RPMI7951 (cell line): Measurements from ENCODE around the gene GRAPL. TPM values are rescaled to one million over a fixed set of nuclear protein-coding genes. Genes with fewer than 3 reads are reported as not detected.
A peak's percentile ranks its signal among the peaks of the same experiment; 100 is the strongest.
"Not testable (repeated sequence)": the region's sequence is repeated elsewhere in the genome, so short reads cannot be mapped to it uniquely, and the experiment has no call there.

Experiments used
- DNase-seq: peaks from one replicate; pipeline ENCODE4 v3.0.0-alpha.2; 2012; ENCODE audit warnings: low read depth
- total RNA-seq: library from RNA; depleted of rRNA; stranded (reverse); fragments of >200 nt; shearing (Covaris generic); gene quantifications from 2 replicates; pipeline ENCODE4 v1.2.3, GENCODE V29; 2014; rRNA removed

The GRAPL gene
- total RNA-seq, result not detected in 2 replicates

DNA sequence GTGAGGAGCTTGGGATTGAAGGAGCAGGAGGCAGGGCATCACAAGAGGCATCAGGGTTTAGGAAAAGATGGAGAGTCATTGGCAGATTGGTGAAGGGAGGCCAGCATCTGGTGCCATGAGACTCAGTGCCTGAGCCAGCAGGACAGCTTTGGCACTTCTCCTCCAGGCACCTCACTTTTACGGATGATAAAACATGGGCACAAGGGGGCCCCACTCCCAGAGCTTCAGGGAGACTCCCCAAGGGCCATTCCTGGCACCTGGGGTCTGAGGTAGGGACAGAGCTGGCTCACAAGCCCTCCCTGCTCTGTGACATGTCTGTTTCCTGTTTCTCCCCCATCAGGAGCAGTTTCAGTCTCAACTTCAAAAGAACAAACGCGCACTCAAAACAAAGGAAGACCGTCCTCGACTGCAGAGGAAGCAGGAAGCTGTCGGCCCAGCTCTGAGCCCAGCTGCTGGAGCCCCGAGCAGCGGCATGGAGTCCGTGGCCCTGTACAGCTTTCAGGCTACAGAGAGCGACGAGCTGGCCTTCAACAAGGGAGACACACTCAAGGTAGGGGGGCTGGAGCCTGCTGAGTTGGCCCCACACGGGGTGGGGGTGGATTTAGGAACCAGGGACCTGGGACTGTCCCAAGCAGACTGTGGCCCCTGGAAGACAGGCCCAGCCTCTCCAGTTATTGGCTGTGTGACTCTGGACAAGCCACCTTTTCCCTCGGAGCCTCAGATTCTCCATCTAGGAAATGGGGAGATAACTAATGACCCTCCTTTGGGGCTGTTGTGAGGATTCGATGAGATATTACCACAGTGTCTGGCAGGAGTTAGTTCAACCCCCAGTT, at the start of gene GRAPL:
TSS of gene GRAPL (plus strand) at position 442 of the 833 bp plus-strand sequence. CDS start at position 473, 31 bp downstream.
- not testable (repeated sequence) for DNase-seq

DNA sequence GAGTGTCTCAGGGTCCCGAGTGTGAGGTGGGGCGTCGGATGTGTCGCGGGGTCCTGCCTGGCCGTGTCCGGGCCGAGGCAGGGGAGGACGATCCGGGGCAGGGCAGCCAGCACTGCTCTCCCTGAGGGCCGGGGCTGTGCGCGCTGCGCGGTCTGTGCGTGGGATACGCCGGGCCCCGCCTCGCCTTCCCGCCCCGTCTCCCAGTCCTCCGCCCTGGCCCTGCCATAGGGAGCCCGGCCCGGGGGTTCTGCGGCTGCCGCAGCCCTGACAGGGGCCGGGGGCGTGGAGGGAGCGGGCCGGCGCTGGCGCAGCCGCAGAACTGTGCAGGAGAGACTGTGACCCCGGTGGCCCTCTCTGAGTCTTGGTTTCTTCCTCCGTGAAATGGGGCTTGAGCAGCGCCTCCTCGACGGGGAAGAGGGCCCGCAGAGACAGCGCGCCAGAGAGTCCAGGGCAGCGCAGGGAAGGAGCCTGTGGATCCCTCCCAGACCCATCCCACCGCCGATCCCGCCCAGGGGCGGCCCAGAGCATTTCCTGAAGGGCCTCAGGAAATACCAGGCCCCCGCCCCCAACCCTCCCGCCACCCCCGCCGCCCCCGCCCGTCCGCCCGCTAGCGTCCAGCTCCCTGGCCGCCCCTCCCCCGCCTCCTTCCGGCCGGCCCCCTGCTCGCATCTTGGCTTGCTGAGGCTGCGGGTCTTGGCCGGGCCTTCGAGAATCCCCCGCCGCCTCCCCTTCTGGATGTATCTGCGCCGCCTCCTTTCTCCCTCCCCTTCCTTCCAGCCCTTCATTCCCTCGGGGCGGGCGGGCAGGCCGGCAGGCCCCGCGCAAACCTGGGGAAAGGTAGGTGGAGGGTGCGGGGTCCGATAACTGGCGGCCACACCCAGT, 38.3 kb upstream of the GRAPL start:
- DNase-seq, result not testable (repeated sequence)

DNA sequence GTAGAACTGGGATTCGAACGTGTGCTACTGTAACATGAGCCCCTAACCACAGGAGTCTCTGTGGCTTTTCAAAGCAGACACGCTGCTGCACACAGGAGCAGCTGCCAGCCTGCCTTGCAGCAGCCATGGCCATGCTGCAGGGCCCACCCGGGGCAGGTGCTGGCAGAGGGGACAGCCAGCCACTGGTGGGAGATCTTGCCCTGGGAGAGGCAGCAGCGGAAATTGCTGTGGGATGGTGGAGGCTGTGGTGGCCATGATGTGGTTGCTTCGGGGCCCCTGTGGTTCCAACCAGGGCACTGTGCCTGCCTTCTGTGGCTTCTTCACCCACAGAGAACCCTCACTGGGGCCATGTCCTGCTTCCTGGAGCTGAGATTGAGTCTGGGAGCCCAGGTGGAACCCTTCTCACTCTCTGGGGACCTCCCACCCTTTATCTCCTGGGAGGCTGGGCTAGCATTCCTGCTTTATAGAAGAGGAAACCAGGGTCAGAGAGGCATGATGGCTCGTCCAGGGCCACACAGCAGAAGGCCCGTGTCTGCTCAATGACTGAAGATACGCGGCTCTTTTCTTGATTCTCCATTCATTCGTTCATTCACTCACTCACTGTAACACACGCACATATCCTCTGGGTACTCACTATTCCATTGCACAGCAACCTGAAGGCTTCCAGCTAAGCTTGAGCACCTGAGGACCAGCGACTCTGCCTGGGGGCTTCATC, 37.2 kb upstream of the GRAPL start:
- DNase-seq, result not testable (repeated sequence)

DNA sequence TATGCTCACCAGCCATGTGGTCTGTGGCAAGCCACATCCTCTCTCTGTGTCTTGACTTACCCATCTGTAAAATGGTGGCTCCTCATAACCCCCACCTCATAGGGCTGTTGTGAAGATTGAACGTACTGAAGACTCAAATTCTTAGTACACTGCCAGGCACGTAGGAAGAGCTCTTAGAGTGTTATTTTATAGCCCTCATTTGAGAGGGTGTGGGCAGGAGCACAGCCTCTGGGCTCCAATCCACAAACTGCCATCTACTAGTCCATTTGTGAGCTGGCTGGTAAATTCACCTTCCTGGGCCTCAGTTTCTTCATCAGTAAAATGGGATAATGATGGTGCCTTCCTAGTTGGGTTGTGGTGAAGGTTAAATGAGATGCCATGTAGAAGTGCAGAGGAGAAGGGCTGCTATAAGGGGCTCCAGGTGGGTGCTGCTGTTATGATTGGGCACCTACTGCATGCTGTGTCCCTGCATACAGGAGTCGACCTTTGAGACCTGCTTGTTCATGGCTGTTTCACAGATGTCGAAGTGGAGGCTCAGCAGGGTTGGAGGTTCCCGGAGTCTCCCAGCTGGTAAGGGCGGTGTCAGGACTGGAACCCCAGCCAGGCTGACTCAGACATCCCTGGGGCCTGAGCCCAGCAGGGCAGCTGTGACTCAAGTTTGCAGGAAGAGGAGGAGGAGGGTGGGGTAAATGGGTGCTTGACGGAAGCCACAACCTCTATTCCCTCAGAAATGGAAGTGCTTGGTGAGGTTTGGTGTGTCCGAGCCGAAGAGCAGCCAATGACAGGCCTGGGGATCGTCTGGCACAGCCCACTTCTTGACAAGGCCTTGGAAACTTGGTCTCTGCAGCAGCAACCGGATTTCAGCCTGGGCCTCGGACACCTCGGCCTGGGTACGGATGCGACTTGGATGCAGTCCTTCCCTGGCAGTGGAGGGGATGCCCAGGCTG, 34.4 kb upstream of the GRAPL start:
- peak; percentile 74 for DNase-seq

DNA sequence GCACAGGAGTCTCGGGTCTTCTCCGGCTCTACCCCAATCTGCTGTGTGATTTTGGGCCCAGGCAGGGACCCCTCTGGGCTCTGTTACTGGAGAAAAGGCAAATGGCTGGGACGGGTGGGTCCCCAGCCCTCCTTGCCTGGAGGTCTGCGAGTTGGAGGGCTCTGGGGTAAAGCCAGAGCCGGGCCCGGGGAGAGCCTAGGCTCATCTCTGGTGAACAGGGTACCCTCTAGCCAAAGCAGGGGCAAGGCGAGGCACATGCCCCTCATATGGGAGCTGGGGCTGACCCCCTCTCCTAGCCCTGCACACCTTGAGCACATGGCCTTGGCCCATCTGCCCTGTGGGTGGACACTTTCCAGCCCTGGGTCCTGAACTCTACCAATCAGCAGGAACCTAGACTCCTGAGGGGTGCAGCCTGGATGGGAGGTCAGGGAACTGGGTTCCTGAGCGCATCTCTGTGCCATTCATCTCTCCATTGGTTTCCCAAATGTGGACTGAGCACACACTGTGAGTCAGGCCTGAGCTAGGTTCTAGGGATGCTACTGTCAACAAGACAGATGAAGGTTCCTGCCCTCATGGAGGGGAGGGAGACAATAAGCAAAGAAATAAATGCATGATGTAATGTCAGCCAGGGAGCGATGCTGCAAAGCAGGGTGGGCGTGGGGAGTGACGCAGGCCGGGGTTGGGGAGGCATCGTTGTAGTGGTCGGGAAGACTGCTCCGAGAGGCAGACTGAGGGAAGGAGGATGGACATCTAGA, 33.5 kb upstream of the GRAPL start:
- DNase-seq, result not testable (repeated sequence)

DNA sequence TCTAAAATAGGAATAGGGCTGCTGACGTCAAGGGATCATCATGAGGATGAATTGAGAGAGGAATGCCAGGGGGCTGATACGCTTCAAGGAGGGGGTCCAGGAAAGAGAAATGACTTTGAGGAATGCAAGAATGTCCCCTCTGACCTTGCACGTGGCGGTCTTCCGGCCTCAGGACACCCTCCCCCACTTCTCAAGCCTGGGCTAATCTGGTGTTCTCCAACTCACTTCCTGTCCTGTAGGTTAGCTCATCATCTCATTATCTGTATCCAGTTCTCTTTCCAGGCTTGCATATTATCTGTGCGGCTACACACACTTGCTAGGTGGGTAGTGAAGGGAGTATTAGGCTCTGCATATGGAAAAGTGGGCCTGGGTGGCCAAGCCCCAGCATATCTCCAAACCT, 18.9 kb upstream of the GRAPL start:
- DNase-seq, result peak; percentile 15

DNA sequence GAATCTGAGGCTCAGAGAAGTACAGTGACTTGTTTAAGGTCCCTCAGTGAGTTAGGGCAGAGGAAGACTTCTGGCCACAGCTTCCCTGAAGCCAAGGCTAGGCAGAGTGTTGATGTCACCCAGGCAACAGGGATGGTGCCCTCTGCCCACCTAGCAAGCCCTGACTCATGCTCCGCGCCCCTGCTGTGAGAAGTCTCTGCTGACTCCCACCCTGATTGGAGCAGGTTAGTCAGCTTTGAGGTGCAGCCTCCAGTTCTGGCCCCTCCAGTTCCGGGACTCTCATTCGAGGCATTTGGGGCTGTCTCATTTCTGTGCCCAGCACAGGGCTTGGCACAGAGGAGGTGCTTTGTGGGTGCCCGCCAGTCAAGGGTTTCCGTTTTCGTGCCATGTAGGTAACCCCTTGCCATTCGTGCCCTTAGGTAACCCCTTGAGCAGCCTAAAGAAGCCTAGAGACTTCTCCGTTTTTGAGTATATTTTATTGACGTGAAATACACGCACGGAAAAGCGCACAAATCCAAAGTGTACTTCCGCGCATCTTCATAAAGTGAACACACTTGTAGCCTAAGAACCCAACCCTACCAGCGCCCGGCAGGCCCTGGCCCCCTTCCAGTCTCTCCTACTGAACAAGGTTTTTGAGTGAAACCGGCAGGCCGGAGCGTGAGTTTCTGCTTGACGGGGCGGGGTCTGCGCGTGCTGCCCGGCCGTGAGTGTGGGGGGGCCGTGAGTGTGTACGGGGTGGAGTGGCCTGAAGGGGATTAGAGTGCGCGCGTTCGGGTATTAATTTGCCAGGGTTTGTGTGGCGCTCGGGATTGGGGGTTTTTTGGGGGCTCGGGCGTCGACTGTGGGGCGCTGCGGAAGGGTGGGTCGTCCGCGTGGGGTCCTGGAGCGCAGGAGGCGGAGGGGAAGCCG, 16.9 kb upstream of the GRAPL start:
- DNase-seq, result not testable (repeated sequence)

DNA sequence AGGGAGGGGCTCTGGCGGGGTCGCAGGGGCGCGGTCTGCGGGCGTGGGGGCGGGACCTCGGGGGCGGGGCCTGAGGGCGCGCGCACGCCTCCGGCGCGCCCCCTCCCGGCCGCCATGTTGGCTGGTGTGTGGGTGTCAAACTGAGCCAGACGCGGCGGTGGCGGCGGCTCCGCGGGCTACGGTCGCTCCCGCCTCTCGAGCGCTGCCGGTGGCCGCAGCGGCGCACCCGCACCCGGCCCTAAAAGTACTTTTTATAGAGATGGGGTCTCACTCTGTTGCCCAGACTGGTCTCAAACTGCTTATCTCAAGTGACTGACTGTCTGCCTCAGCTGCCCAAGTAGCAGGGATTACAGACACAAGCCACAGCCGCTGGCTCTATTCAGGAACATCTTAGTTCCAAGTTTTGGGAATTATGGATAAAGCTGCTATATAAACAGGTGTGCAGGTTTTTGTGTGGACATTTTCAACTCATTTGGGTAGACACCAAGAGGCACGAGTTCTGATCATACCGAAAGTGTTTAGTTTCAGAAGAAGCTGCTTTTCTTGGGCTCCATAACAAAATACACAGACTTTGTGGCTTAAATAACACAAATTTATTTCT, 16.2 kb upstream of the GRAPL start:
- peak; percentile 27 for DNase-seq

DNA sequence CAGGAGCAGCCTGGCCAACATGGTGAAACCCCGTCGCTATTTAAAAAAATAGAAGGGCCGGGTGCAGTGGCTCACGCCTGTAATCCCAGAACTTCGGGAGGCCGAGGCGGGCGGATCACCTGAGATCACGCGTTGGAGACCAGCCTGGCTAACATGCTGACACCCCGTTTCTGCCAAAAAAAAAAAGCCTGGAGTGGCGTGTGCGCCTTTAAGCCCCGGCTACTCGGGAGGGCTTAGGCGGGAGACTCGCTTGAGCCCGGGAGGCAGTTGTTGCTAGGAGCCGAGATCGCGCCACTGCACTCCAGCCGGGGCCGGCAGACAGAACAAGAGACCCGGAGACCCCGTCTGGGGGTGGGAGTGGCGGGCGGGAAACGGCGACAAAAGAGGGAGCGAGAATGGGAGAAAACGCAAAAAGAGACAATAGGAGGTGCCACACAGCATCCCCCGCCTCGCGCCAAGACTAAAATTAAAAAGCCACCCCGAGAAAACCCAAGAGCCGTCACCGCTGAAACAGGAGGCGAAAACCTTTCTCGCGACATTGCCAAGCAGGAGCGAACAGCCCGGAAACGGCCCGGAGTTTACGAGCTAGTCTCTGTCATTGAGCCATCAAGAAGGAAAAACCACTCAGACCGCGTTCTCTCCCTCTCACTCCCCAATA, 15.5 kb upstream of the GRAPL start:
- peak; percentile 92 for DNase-seq

DNA sequence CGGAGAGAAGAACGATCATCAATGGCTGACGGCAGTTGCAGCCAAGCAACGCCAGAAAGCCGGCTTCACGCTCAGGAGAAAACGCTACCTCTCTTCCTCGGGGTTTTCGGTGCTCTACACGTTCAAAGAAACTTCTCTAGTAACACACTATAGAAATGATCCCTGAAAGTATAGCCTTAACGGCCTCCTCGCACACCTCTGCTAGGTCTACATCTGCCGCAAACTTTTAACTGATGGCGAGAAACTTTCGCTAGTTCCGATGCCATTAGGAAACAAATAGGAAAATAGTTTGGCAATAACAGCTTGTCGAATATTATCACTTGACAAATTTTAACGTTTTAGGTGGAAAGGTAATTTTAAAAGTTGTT, 14.9 kb upstream of the GRAPL start:
- peak; percentile 25 for DNase-seq

DNA sequence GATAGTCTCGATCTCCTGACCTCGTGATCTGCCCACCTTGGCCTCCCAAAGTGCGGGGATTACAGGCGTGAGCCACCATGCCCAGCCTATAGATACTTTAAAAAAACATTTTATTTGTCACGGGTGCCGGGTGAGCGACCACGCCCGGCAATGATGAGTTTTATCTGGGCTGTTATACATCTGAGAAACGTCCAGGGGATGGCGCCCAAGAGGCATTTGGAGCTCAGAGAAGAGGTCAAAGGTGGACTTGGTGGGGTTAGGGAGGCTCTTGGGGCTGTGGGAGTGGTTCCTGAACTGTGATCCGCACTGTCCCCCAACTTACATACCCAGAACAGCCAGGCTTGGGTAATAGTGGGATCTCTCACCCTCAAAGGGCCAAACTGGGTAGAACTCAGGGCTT, 8.7 kb upstream of the GRAPL start:
- DNase-seq, result not testable (repeated sequence)

DNA sequence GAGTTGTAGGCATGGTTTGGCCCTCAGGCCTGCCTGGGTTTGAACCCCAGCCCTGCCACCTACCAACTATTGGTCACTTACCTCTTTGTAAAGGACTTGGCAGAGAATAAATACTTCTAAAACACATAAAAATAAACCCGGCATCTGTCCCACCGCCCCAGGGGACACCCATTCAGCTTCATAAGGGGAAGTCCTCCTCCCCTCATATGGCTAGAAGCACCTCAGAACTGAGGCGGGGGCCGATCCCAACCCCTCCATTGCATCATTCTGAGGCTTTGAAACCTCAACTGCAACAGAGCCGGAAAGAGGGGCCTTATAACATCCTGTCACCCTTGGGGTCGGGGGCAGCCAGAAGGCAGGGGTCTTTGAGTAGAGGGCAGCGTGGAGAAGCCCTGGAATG, 2.1 kb upstream of the GRAPL start:
- DNase-seq, result not testable (repeated sequence)

DNA sequence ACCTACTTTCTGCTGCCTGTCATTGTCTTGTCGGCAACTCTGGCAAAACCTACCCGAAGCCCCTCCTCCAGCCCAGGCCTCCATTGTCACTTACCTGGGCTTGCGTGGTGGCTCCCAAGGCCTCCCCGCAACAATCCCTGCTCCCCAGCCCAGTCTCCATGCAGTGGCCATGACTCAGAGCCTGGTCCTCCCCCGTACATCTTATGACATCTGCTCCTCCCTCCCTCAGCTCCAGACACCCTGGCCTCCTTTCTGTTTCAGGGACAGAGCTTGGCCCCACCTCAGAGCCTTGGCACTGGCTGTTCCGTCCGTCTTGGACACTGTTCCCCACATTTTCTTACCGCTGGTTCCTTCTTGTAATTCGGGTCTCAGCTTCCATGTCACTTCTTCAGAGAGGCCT, 2.1 kb downstream of the GRAPL start:
- not testable (repeated sequence) for DNase-seq

DNA sequence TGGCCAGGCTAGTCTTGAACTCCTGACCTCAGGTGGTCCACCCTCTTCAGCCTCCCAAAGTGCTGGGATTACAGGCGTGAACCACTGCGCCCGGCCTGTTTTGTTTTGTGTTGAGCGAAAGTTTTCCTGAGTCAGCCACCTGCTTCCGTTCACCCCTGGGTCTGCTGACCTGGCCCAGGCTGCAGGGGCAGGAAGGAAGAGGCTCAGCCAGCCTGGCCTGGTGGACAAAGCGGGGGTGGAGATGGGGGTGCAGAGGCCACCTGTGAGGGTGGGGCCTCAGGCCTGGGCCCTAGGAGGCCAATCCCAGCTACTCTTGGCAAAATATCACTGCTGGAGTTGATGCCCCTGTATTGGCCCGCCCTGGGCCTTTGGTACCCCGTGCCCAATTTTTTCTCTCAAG, 3.7 kb downstream of the GRAPL start:
- not testable (repeated sequence) for DNase-seq

DNA sequence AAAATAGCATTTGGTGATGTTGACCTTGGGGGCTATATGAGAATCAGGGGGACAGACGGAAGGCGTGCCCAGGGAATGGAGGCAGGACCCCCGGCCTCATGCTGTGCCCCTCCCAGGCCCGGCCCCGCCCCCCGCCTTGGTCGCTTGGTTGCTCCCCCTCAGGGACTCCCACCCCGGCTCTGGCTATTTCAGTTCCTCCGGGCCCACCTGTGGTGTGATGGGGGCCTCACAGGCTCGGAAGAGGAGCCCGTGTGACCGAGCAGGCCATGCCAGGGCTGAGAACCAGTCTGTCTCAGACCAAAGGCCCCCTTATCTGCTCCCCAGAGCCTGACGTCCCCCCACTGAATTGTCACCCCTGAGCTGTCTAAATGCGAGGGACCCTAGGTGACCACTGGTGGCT, 4.4 kb downstream of the GRAPL start:
- DNase-seq, result not testable (repeated sequence)

DNA sequence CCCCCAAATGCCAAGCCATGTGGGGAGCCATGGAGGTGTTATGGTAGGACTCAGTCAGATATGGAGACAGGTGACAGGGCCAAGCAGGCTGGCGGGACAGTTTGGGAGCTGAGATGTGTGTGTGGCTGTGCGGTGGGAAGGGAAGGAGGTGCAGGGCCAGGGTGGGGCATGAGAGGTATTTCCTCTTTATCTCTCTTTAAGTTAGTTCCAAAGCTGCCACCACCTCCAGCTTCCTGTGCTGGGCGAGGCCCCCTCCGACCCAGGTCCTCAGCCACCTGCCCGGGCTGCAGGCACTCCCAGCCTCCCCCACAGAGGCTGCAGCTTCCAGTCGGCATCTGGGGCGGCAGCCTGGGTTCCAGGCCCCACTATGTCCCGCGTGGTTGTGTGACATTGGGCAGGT, 6.4 kb downstream of the GRAPL start:
- DNase-seq, result not testable (repeated sequence)

DNA sequence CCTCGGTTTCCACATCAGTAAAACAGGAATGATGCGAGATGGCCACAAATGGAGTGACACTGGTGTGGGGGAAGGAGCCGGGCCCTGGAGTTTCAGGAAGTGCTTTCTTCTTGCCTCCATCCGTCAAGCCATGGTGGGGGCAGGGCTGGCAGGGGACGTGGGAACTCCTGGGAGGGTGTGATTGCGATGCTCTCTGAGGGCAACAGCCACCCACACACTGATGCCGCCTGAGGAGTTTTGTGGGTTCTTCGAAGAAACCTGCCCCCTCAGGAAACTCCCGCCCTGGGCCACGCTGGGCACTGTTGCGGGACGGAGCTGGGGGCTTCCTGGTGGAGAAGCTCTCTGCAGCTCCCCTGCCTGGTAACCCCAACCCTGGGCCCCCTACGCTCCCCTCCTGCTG, 8.0 kb downstream of the GRAPL start:
- DNase-seq, result not testable (repeated sequence)

DNA sequence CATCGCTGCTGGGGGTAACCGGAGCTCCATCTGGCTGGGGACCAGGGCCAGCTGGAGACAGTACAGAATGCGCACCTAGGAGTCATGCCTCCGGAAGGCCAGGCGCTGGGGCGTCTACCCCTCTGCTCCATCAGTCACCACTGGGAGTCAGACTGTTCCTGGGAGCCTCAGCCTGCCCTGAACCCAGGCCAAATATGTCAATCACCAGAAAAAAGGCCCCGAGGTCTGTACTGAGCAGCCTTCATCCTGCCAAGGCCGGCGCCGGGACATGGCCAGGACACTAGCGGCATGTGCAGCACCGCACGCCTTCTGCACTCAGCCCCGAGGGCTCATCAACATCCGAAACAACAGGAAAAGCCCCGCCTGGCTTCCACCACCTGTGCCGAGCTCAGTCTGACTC, 8.7 kb downstream of the GRAPL start:
- DNase-seq, result not testable (repeated sequence)
